Activated T-cell treated with anti-CD3 and anti-CD28 coated beads, Interleukin-2, amount 50 U/mL, for 4 hours (primary cell): ENCODE data around the gene RUNX3. TPM values are rescaled to one million over a fixed set of nuclear protein-coding genes. Genes with fewer than 3 reads are reported as not detected.
"Not testable (repeated sequence)": the region's sequence is repeated elsewhere in the genome, so short reads cannot be mapped to it uniquely, and the experiment has no call there.

Source experiments
- ATAC-seq, 2 donors: fragments of 200-7000 bp; cut with Tn5 transposase; one replicate each; pipeline ENCODE4 v1.10.0; 2021
- DNase-seq: peaks from one replicate; pipeline ENCODE4 v3.0.0-alpha.2; 2020
- H3K27me3 Mint-ChIP-seq: one replicate; pipeline ENCODE4 v1.8.0; 2021; ENCODE audit warnings: low read depth, mixed read lengths
- H3K36me3 Mint-ChIP-seq: one replicate; pipeline ENCODE4 v1.8.0; 2022; ENCODE audit warnings: mixed read lengths; ENCODE audit not compliant: insufficient read depth
- H3K4me1 Mint-ChIP-seq: one replicate; pipeline ENCODE4 v1.8.0; 2021; ENCODE audit warnings: low read depth, mixed read lengths
- H3K4me3 Mint-ChIP-seq: one replicate; pipeline ENCODE4 v1.8.0; 2021; ENCODE audit warnings: mild to moderate bottlenecking, moderate library complexity, mixed read lengths
- H3K9me3 Mint-ChIP-seq: one replicate; pipeline ENCODE4 v1.8.0; 2021; ENCODE audit warnings: mixed read lengths
- total RNA-seq, 3 donors: library from RNA; stranded (reverse); gene quantifications; one replicate each; pipeline ENCODE4 v1.2.1, GENCODE V29; 2021

RUNX3 gene
- total RNA-seq, 3 donors from 2014 or later = 236 to 264 (median 258) TPM

- Mint-ChIP-seq H3K4me3 (no peak overlapping the region), H3K27me3 (no peaks in the 10 kb centered on the region), H3K4me1 (peaks cover 77% of the 10 kb centered on the region), H3K36me3 (peaks cover 46% of the 10 kb centered on the region), H3K9me3 (no peaks in the 10 kb centered on the region)
- ATAC-seq = no peak
- no peak for DNase-seq
These were observed 18.4 kb downstream of the RUNX3 start for GRCh38 chr1:24911651-24912155.

GRCh38 chr1:24910751-24911650 is 19.1 kb downstream of the RUNX3 start:
- peak overlapping the region; percentile 59 for H3K4me3 Mint-ChIP-seq
- no peaks in the 10 kb centered on the region for H3K9me3 Mint-ChIP-seq
- ATAC-seq = peak; percentile 87 to 89
- H3K27me3 Mint-ChIP-seq = no peaks in the 10 kb centered on the region
- peaks cover 47% of the 10 kb centered on the region for H3K36me3 Mint-ChIP-seq
- peak; percentile 64 for DNase-seq
- peaks cover 70% of the 10 kb centered on the region for H3K4me1 Mint-ChIP-seq

- ATAC-seq (no peak), DNase-seq (no peak)
- Mint-ChIP-seq H3K4me3 (no peak overlapping the region), H3K4me1 (peaks cover 64% of the 10 kb centered on the region), H3K9me3 (no peaks in the 10 kb centered on the region), H3K27me3 (no peaks in the 10 kb centered on the region), H3K36me3 (peaks cover 44% of the 10 kb centered on the region)
These were observed 19.9 kb downstream of the RUNX3 start for GRCh38 chr1:24910210-24910609.

- no peaks in the 10 kb centered on the region for H3K27me3 Mint-ChIP-seq
- ATAC-seq (no peak), DNase-seq (no peak)
- H3K4me1 Mint-ChIP-seq = peaks cover 57% of the 10 kb centered on the region
- peaks cover 39% of the 10 kb centered on the region for H3K36me3 Mint-ChIP-seq
- no peaks in the 10 kb centered on the region for H3K9me3 Mint-ChIP-seq
- peak overlapping the region; percentile 22 for H3K4me3 Mint-ChIP-seq
These were observed 20.6 kb downstream of the RUNX3 start for GRCh38 chr1:24909388-24909898.

GRCh38 chr1:24908591-24909259 is 21.4 kb downstream of the RUNX3 start:
- H3K27me3 Mint-ChIP-seq = no peaks in the 10 kb centered on the region

GRCh38 chr1:24907587-24908294 is 22.3 kb downstream of the RUNX3 start:
- not testable (repeated sequence) for DNase-seq, H3K4me3 Mint-ChIP-seq, H3K9me3 Mint-ChIP-seq, ATAC-seq, H3K27me3 Mint-ChIP-seq
- Mint-ChIP-seq H3K36me3 (peaks cover 36% of the 10 kb centered on the region), H3K4me1 (peaks cover 48% of the 10 kb centered on the region)

More at GRCh38 chr1:24908591-24909259, 21.4 kb downstream of the RUNX3 start:
- Mint-ChIP-seq H3K36me3 (peaks cover 36% of the 10 kb centered on the region), H3K4me1 (peaks cover 57% of the 10 kb centered on the region), H3K9me3 (no peaks in the 10 kb centered on the region), H3K4me3 (no peak overlapping the region)
- ATAC-seq (no peak), DNase-seq (no peak)

GRCh38 chr1:24906760-24907490 is 23.2 kb downstream of the RUNX3 start:
- H3K36me3 Mint-ChIP-seq = peaks cover 31% of the 10 kb centered on the region
- DNase-seq (no peak), ATAC-seq (no peak)
- H3K27me3 Mint-ChIP-seq = no peaks in the 10 kb centered on the region
- H3K4me1 Mint-ChIP-seq = peaks cover 41% of the 10 kb centered on the region
- H3K4me3 Mint-ChIP-seq = no peak overlapping the region
- H3K9me3 Mint-ChIP-seq = no peaks in the 10 kb centered on the region

GRCh38 chr1:24905979-24906720 is 23.9 kb downstream of the RUNX3 start:
- Mint-ChIP-seq H3K27me3 (no peaks in the 10 kb centered on the region), H3K36me3 (peaks cover 31% of the 10 kb centered on the region), H3K9me3 (no peaks in the 10 kb centered on the region), H3K4me1 (peaks cover 35% of the 10 kb centered on the region), H3K4me3 (no peak overlapping the region)
- ATAC-seq (no peak), DNase-seq (no peak)

GRCh38 chr1:24905355-24905978 is 24.6 kb downstream of the RUNX3 start:
- Mint-ChIP-seq H3K9me3 (no peaks in the 10 kb centered on the region), H3K36me3 (peaks cover 31% of the 10 kb centered on the region), H3K27me3 (no peaks in the 10 kb centered on the region), H3K4me1 (peaks cover 30% of the 10 kb centered on the region), H3K4me3 (no peak overlapping the region)
- ATAC-seq (peak in 1 of 2 donors; percentile 17), DNase-seq (no peak)

- no peak overlapping the region for H3K4me3 Mint-ChIP-seq
- no peaks in the 10 kb centered on the region for H3K27me3 Mint-ChIP-seq
- ATAC-seq (no peak), DNase-seq (no peak)
- H3K9me3 Mint-ChIP-seq = no peaks in the 10 kb centered on the region
- peaks cover 33% of the 10 kb centered on the region for H3K4me1 Mint-ChIP-seq
- H3K36me3 Mint-ChIP-seq = peaks cover 35% of the 10 kb centered on the region
These were observed 25.2 kb downstream of the RUNX3 start for GRCh38 chr1:24904731-24905354.

- no peak for ATAC-seq
- Mint-ChIP-seq H3K4me3 (no peak overlapping the region), H3K9me3 (no peaks in the 10 kb centered on the region), H3K27me3 (no peaks in the 10 kb centered on the region), H3K4me1 (peaks cover 32% of the 10 kb centered on the region), H3K36me3 (peaks cover 34% of the 10 kb centered on the region)
- no peak for DNase-seq
These were observed 25.9 kb downstream of the RUNX3 start for GRCh38 chr1:24903955-24904730.

GRCh38 chr1:24903560-24903954 is 26.5 kb downstream of the RUNX3 start:
- DNase-seq = no peak

More at GRCh38 chr1:24903560-24903954, 26.5 kb downstream of the RUNX3 start:
- no peak overlapping the region for H3K4me3 Mint-ChIP-seq
- no peaks in the 10 kb centered on the region for H3K9me3 Mint-ChIP-seq
- ATAC-seq = no peak
- H3K36me3 Mint-ChIP-seq = peaks cover 30% of the 10 kb centered on the region
- no peaks in the 10 kb centered on the region for H3K27me3 Mint-ChIP-seq
- peaks cover 33% of the 10 kb centered on the region for H3K4me1 Mint-ChIP-seq
